GM23248 (cell line): Measurements from ENCODE around the gene VRK2.

Source experiments
- EZH2 ChIP-seq: fragments of 200-600 bp; sonication (generic); IDR thresholded peaks from 2 replicates; pipeline ENCODE4 v1.6.1; 2018; ENCODE audit warnings: antibody characterized with exemption, mild to moderate bottlenecking; ENCODE audit not compliant: insufficient read depth, poor library complexity, severe bottlenecking
- EZH2phosphoT487 ChIP-seq: fragments of 200-600 bp; sonication (generic); IDR thresholded peaks from 2 replicates; pipeline ENCODE4 v1.6.1; 2018; ENCODE audit warnings: antibody characterized with exemption, moderate library complexity, mild to moderate bottlenecking, low read depth; ENCODE audit not compliant: insufficient read depth

DNA sequence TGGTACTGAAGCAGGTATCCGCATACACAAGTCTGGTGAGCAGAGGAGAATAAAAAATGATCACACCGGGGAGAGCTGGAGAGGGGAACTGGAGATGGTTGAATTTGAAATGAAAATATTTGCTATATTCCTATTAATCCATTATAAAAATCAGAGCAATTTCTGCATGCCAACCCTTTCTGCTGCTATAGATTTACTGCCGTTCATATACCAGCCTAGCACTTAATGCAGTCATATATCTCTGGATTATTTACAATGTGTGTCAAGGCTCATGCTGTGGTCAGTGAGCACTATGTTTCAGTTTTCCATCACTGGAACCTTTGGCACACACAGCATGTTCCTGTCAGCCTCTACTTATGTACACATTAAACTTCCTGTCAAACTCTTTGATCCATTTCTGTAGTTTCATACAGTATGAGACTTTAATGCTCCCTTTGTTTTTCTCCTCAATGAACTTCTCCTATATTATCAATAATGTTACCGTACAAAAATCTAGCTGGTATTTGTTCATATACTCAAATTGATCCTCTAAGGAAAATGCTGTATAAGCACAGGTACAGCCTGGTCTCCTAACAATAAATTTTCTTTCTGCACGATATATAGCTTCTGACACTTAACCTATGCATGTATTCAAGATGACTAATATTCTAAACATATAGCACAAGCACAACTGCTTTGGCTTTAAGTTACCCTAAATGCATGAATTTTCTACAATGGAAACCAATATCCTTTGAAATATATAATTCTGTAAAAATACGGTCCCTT is 157.8 kb downstream of the VRK2 start:
- TF ChIP-seq EZH2 (no peak), EZH2phosphoT487 (no peak)
